ENCODE results near the gene HIP1.
"Not testable (repeated sequence)": the region's sequence is repeated elsewhere in the genome, so short reads cannot be mapped to it uniquely, and the experiment has no call there.

Gene HIP1

DNA sequence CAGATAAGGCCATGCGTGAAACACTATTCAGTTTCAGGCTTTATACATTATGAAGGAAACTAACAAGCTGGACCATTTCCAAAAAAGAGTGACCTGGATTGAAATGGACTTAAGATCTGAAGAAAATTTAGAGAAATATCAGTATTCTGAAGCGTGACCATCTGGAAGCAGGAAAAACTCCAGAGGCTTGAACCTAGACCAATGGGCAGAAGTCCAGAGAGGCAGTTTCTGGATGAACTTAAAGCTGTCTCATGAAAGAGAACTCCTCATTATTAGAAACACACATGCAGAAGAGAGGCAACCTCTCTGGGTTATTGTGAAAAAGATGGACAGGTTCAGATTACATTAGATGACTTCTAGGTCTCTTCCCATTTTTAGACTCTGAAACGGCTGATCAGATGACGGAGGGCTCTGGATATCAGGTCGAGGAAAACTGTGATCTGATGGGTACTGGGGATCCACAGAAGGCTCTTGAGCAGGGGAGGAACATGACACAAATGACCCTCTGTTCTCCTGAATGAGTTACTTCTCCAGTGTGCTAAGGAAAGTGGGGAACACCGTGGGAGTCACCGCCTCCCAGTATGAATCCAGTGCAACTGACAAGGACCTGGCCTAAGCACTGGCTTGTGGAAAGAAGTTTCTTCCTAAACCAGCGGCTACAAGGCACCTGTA is 130.2 kb downstream of the HIP1 start:
- DNase-seq: no peak

DNA sequence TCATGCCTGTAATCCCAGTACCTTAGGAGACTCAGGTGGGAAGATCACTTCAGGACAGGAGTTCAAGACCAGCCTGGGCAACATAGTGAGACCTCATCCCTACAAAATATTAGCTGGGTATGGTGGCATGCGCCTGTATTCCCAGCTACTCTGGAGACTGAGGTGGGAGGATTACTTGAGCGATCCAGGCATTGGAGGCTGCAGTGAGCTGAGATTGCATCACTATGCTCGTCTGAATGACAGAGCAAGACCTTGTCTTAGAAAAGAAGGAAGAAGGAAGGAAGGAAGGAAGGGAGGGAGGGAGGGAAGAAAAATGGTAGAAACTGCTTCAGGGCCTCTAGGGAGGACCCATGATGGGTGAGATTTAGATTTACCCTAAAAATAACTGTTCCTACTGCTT is 134.3 kb downstream of the HIP1 start:
- no peak for DNase-seq

DNA sequence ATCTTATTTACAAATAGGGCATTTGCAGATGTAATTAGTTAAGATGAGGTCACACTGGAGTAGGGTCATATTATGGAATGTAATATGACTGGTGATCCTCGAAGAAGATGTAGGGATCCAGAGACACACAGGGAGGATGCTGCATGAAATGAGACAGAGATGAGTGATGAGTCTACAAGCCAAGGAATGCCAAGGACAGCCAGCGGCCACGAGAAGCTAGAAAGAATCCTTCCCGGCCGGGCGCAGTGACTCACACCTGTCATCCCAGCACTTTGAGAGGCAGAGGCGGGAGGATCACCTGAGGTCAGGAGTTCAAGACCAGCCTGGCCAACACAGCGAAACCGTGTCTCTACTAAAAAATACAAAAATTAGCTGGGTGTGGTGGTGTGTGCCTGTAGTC is 135.9 kb downstream of the HIP1 start:
- DNase-seq: not testable (repeated sequence)

DNA sequence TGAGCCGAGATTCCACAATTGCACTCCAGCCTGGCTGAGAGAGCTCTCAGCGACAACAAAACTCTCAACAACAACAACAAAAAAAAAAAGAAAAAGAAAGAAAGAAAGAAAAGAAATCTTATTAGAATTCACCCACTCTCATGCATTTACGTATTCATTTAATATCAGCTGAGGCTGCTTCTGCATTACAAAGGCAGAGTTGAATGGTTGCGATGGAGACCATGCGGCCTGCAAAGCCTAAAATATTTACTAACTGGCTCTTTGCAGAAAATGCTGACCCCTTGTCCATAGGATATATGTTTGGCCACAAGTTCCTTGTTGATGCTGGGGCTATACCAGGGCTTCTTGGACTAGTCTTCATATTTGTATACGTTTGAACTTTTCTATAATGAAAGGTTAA is 137.2 kb downstream of the HIP1 start:
- DNase-seq: no peak

DNA sequence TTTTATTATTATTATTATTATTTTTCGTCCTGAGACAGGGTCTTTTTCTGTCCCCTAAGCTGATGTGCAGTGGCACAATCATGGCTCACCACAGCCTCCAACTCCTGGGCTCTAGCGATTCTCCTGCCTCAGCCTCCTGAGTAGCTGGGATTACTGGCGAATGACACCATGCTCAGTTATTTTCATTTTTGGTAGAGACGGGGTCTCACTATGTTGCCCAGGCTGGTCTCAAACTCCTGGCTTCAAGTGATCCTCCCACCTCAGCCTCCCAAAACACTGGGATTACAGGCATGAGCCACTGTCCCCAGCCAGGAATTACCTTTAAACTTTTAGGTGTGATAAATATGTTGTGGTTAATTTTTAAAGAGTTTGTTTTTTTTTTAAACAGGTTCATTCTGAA is 138.0 kb downstream of the HIP1 start:
- DNase-seq: not testable (repeated sequence)

DNA sequence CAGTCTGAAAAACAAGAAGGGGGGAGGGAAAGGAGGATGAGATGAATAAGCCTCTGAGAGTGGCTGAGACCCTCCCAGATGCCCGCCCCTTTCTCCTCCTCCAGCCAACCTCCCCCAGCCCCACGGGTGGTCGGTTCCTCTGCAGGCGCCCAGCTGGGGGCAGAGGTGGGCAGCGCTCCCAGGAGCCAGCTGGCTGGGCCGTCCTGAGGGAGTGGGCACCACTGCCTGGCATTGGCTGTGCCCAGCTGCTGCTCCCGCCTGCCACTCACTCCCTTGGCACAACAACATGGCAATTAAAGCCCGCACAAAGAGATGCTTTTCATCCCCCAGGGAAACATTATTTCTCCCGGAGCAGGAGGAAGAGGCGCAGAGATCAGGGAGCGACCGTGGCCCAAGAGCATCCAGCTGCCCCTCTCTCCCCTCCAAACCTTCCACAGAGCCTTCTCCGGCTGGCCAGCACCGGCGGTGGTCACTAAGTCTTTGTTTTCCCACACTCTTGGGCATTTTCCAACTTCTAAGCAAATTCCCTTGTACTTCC is 139.4 kb downstream of the HIP1 start:
- no peak for DNase-seq

DNA sequence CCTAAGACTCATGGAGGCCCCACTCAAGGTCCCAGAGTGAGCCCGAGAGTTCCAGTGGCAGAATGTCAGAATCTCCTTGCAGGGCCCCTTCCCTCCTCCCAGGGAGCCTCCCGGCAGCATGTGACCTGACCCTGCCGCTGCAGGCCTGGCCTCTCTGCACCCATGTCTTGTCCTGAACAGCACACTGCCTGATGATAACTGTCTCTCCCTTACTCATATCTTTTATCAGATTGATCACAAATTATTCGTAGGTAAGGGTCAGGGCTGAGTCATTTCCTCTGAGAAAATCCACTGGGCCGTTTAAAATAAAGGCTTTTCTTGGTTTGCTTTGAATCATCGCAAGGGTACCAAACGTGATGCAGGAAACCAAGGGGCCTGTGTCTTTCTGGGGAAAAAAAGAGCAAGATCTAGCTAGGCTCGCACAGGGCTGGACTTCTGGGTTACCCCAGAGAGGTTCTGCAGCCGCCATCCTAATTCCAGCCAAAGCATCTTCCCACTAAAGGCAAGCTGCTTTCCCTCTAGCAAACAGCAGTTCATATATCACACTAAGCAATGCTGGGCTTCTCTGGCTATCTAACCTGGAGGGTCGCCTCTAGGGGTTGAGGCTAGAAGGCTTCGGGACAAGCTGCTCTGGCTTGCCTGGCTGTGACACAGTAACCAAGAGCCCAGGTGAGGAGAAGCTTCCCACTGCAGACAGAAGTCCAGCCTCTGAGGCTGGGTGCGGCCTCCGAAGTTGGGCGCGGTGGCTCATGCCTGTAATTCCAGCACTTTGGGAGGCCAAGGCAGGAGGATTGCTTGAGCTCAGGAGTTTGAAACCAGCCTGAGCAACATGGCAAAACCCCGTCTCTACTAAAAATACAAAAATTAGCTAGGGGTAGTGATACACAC is 141.8 kb downstream of the HIP1 start:
- no peak for DNase-seq

DNA sequence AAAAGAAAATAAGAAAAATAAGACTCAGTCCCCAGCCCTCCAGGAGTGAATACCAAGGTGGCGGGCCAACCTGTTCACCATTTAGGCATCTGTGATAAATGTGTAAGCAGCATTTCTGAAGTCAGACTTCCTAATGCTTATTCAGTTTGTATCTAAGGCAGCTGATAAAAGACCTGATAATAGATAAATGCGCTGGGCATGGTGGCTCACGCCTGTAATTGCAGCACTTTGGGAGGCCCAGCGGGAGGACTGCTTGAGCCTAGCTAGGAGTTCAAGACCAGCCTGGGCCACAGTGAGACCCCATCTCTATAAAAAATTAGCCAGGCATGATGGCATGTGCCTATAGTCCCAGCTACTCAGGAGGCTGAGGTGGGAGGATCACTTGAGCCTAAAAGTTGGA is 143.0 kb downstream of the HIP1 start:
- no peak for DNase-seq

DNA sequence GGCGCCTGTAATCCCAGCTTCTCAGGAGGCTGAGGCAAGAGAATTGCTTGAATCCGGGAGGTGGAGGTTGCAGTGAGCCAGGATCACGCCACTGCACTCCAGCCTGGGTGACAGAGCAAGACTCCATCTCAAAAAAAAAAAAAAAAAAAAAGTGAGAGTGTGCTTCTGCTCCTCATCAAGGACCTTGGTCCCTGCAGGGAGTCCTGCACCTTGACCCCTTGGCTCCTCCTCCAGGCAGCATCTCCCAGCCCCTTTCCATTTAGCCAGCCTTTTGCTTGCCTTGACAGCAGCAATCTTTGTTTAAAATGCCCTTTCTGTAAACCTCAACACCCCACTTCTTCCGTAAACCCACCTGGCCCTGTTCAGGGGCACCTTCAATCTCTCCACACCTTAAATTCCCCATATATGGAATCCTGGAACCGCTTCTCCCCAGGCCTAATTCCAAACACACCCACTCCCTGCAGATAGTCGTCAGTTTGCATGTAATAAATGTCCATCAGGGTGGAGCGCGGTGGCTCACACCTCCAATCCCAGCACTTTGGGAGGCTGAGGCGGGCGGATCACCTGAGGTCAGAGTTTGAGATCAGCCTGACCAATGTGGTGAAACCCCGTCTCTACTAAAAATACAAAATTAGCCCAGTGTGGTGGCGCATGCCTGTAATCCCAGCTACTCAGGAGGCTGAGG is 145.1 kb downstream of the HIP1 start:
- DNase-seq: not testable (repeated sequence)

DNA sequence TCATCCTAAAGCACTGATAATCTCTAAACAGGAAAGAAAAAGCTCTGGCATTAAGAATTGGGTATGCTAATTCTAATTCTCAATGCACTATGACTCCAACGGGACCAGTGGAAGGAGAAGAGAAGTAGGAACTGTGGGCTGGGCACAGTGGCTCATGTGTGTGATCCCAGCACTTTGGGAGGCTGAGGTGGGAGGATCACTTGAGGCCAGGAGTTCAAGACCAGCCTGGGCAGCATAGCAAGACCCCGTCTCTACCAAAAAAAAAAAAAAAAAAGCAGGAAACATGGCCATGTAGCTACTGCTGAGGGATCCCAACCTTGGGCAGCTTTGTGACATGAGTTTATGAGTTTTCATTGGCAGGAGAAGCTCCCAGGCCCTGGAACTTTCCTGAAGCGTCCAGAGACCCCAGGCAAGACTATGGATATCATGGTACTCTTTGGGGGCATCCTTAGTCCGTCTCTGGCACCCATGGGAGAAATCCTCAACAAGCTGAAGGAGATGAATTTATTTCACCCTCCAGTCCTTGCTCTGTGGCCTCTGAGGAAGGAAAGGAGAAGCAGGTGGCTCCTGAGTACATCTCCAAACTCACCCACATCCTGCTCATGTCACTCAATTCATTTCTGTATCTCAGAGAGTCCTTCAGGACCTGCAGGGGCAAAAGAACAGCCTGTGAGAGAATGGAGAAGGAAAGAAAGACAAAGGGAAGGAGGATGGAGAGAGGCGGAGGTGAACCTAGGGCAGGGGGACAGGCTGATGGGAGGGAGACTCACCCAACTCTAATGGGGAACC is 147.1 kb downstream of the HIP1 start:
- DNase-seq: no peak

DNA sequence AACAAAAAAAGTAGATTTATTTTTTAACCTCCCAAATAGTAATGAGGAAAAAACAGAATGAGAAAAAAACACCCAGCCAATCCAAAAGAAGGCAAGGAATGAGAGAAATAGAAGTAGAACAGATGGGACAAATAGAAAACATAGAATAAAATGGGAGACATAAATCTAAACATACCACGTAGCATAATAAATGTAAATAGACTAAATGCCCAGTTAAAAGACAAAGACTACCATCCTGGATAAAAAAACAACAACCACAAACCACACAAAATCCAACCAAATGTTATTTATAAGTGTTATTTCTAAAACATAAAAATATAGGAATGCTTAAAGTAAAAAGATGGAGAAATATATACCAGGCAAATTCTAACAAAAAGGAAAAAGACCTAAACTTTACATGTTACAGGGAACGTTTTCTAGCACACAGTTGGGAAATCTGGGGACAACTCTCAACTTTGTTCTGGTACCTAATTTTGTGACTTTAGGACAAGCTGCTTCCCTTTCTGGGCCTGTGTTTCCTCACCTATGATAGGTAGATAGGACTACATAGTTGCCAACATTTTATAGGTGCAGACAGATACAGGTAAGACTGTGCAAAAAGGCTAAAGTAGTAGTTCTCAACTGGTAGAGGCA is 148.3 kb downstream of the HIP1 start:
- no peak for DNase-seq

DNA sequence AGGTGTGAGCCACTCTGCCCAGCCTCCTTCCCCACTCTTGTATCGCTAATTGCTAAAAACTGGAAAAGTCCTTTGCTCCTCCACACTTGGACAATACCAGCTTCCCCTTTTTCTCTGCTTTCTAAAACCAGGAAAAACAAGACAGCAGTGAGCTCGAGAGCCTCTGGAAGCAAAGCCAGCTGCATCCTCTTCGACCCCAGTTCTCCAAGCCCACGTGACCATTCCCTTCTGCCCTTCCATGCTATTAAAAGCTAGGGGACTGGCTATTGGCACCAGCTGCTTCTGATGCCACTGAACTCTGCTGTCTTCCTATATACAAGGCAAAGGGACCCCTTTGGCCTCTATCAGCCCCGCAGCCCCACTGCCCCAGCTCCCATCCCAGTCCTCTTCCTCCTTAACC is 154.4 kb downstream of the HIP1 start:
- no peak for DNase-seq

DNA sequence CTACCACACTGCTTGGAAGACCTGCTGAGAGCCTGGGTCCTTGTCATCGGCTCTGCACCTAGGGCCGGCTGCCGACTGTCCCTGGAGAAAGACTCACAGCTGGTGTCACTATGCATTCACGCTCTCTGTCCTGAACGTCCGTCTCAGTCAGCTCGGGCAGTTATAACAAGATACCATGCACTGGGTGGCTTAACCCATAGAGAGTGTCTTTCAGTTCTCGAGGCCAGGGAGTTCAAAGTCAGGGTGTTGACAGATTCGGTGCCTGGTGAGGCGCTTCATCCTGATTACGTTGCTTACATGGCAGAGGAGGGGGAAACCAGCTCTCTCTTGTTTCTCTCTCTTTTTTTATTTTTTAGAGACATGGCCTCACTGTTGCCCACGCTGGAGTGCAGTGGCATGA is 155.5 kb downstream of the HIP1 start:
- no peak for DNase-seq

DNA sequence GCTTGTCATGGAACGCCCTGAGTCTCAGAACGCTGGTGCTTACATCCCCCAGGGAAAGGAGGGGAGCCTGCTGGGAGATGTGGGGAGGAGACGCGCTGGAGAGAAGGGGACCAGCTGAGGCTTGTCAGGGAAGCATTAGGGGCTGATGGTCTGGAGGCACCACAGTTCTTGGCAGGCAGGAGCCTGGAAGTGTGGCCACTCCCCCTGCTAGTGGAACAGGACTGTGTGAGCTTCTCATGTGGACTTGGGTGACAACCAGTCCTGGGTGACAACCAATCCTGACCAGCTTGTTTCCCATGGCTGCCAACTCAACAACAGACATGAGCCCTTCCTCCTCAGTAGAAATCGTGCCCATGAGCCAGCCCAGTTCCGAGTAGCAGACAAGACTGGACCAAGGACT is 158.8 kb downstream of the HIP1 start:
- no peak for DNase-seq

DNA sequence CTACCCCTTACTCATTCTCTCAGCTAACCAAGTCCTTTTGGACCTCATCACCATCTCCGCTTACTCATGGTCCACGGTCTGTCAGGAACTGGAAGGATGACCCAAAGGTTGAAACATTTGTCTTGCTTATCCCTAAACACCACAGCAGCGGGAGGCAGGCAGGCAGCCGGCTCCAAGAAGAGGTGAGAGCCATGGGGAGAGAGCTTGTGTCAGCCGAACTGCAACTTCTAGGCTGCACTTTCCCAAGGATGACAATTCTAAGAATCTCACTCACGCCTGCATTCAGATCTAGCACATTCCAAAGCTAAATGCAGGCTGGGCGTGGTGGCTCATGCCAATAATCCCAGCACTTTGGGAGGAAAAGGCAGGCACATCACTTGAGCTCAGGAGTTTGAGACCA is 160.7 kb downstream of the HIP1 start:
- no peak for DNase-seq

DNA sequence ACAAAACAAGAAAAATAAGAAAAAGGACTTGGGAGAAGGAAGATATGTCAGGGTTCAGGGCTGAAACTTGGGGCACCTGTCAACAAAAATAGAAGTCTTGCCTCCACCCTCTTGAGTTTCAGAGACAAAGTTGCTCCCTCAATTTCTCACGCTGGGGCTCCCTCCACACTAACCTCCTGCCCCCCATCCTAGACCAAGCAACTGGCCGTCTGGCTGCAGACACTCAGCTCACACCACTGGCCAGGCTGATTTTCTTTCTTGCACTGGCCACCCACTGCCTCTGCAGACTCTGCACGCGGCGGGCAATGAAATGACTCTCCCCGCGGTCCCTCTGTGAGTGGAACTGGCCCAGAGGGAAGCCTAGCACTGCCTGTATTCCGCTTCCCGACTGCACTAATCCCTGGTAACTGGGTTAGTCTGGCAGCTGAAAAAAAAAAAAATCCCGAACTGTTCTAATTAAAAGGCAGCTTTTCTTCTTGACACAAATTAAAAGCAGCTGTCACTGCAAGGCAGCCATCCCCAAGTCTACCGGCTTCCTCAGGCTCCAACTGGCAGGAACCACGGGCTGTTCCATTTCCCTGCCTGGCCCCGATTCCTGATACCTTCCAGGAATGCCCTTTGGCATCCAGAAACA is 163.1 kb downstream of the HIP1 start:
- no peak for DNase-seq

DNA sequence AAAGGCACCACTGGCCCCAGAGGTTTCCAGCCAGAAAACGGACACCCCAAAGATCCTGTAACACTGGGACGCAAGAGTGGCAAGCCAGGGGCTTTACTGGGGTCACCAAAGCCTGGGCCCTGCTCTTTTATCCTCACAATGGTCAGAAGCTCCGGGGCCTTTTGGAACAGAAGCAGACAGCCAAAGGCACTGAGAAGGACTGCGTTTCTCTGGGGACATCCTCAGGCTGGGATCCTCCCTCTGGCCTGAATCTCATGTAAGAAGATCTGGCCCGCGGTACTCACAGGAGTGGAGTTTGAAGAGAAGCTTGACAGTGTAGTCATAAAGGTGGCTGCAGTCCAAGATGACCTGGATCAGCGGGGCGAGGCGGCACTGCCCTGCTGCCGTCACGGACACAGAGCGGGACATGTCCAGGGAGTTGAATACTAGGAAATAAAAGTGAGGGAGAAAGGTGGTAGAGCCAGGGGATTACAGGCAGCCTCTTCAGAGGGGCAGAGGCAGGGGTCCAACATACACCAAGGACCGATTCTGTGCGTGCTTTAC is 165.2 kb downstream of the HIP1 start:
- no peak for DNase-seq

DNA sequence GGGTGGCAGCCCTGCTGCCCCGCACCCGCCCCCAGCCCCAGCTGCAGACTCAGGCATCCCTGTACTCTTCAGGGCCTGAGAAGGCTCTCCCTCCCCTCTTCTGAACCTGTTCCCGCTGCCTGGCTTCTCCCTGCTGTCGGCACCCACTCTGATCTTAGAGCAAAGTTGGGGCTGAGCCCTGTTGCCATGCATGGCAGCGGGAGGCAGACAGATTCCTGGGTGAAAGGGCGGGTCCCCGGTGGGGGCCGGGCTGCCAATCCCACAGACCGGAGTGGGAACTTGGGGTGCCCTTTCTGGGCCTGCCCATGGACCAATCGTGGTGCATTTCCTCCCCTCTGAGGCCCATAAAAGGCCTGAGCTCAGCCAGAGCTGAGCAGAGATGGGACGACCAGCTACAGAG is 165.9 kb downstream of the HIP1 start:
- no peak for DNase-seq

DNA sequence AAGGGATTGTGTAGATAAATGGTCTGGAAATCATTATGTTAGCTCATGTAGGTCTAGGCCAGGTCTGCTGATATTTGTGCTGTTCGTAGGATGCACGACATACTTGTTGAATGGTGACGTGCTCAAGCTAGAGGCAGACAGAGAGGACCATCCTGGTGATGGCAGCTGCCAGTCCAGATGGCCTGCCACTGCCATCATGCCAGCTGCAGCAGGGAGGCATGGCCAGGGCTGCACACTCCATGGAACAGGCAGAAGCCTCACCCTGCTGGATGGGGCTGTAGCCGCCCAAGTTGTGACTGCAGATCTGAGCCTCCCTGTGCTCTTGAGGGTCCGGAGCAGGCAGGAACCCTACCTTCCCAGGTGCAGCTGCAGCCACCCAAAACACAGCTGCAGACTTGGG is 166.3 kb downstream of the HIP1 start:
- no peak for DNase-seq

DNA sequence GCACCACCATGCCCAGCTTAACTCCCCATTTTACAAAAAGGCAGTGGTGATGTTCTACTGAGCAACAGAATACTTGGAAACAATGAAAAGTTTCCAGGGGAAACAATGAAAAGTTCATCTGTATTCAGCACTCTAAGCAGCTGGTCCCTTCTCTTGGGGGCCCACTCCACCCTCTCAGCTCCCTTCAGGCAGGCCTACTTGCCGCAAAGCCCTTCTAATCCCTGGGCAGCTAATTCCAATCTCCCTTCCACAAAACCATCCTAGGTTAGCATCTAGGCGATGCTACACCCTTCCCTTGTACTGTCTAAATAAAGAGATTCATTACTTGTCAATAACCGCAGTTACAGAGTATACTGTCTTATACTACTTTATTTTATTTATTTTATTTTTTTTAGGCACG is 167.5 kb downstream of the HIP1 start:
- no peak for DNase-seq

DNA sequence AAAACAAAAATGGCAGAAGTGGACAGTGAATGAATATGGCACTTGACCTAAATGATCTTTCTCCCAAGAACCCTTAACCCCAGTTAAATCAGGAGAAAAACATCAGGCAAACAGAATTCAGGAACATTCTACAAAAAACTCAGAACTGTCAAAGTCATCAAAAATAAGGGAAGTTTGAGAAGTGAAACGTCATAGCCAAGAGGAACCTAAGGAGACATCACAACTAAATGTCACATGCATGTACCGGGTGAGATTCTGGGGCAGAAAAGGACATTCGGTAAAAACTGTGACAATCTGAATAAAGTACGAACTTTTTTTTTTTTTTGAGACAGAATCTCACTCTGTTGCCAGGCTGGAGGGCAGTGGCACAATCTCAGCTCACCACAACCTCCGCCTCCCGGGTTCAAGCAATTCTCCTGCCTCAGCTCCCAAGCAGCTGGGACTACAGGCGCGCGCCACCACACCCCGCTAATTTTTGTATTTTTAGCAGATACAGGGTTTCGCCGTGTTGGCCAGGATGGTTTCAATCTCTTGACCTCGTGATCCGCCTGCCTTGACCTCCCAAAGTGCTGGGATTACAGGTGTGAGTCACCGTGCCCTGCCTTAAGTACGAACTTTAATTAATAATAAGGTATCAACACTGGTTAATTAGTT is 169.0 kb downstream of the HIP1 start:
- DNase-seq: not testable (repeated sequence)
